ACC112 (cell line): Measurements from ENCODE around the gene ZNF79.

Source experiments
- H2AFZ ChIP-seq: fragments of 200-600 bp; sonication (generic); one replicate; pipeline ENCODE4 v1.6.0; 2017; ENCODE audit warnings: antibody characterized with exemption, low read length; ENCODE audit not compliant: unreplicated experiment
- H3K27ac ChIP-seq: fragments of 200-600 bp; sonication (generic); 2 replicates; pipeline ENCODE4 v1.5.1; 2014; ENCODE audit warnings: low read depth, mild to moderate bottlenecking, antibody characterized with exemption, low read length, moderate library complexity
- H3K27me3 ChIP-seq: fragments of 200-600 bp; sonication (generic); 2 replicates; pipeline ENCODE4 v1.6.1; 2014; ENCODE audit warnings: mild to moderate bottlenecking, antibody characterized with exemption, low read length, moderate library complexity, mixed read lengths; ENCODE audit not compliant: insufficient read depth
- H3K36me3 ChIP-seq: fragments of 200-600 bp; sonication (generic); 2 replicates; pipeline ENCODE4 v1.6.1; 2016; ENCODE audit warnings: mild to moderate bottlenecking, antibody characterized with exemption, low read length, moderate library complexity, mixed read lengths; ENCODE audit not compliant: insufficient read depth
- H3K4me1 ChIP-seq: fragments of 200-600 bp; sonication (generic); one replicate; pipeline ENCODE4 v1.6.1; 2016; ENCODE audit warnings: low read length, mixed read lengths; ENCODE audit not compliant: insufficient read depth, unreplicated experiment, control insufficient read depth
- H3K4me3 ChIP-seq: fragments of 200-600 bp; sonication (generic); 2 replicates; pipeline ENCODE4 v1.5.1; 2014; ENCODE audit warnings: mild to moderate bottlenecking, low read depth, low read length
- H3K79me2 ChIP-seq: fragments of 200-600 bp; sonication (generic); one replicate; pipeline ENCODE4 v1.6.0; 2016; ENCODE audit warnings: low read length; ENCODE audit not compliant: control insufficient read depth, unreplicated experiment, insufficient read depth

ZNF79 gene

DNA sequence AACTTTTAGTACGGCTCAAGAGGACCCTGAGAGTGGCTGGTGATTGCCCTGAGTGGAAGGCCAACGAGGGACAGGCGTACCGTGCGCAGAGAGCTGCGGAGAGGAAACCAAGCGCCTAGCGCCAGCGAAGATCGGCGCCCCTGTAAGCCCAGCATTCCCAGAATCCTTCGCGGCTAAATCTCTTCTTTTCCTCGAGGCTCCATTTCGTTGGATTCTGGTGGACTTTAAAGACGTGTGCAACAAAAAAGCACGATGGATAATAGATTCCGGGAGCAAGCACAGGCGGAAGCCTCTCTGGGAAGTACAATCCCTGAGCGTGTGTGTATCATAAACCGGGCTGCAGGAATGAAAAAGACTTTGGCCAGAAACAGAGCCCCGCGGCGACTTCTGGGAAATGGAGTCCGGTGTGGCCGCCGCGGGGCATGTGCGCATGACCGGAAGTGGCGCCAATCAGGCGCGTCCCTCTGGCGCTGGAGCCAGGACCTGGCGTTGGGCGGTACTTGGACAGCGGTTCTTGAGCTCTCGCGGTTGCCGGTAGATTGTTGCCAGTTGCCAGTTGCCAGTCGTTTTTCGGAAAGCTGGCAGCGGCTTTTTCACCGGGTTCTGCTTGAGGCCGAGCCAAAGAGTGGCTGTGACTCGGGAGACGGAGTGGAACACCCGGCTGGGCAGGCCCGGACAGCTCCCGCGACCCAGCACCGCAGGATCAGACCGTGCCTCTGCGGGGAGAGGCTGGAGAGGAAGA lies at the start of gene ZNF79:
ZNF79 (plus strand) TSS at position 449 of the 742 bp plus-strand sequence. CDS start 406 bp downstream, outside the sequence.
- Histone ChIP-seq H3K4me3 (peak within 1 kb of the TSS; percentile 88), H3K36me3 (no peaks in the 10 kb centered on the region), H3K4me1 (peaks cover 15% of the 10 kb centered on the region), H3K27me3 (no peaks in the 10 kb centered on the region), H3K79me2 (peaks cover 41% of the 10 kb centered on the region), H2AFZ (peak within 1 kb of the TSS; percentile 95), H3K27ac (peak within 1 kb of the TSS; percentile 68)

GRCh38 chr9:127380479-127380878 lies 43.7 kb upstream of the ZNF79 start:
- no peak overlapping the region for H3K4me3 ChIP-seq
- no peak overlapping the region for H2AFZ ChIP-seq
- H3K27ac ChIP-seq, result no peak overlapping the region
- H3K36me3 ChIP-seq, result no peaks in the 10 kb centered on the region
- no peaks in the 10 kb centered on the region for H3K4me1 ChIP-seq
- H3K79me2 ChIP-seq, result no peaks in the 10 kb centered on the region
- H3K27me3 ChIP-seq, result peaks cover 30% of the 10 kb centered on the region

GRCh38 chr9:127382541-127382940 lies 41.6 kb upstream of the ZNF79 start:
- H3K36me3 ChIP-seq, result no peaks in the 10 kb centered on the region
- no peak overlapping the region for H2AFZ ChIP-seq
- no peaks in the 10 kb centered on the region for H3K79me2 ChIP-seq
- H3K27me3 ChIP-seq, result peaks cover 35% of the 10 kb centered on the region
- H3K4me1 ChIP-seq, result no peaks in the 10 kb centered on the region
- H3K4me3 ChIP-seq, result no peak overlapping the region
- H3K27ac ChIP-seq, result no peak overlapping the region

DNA sequence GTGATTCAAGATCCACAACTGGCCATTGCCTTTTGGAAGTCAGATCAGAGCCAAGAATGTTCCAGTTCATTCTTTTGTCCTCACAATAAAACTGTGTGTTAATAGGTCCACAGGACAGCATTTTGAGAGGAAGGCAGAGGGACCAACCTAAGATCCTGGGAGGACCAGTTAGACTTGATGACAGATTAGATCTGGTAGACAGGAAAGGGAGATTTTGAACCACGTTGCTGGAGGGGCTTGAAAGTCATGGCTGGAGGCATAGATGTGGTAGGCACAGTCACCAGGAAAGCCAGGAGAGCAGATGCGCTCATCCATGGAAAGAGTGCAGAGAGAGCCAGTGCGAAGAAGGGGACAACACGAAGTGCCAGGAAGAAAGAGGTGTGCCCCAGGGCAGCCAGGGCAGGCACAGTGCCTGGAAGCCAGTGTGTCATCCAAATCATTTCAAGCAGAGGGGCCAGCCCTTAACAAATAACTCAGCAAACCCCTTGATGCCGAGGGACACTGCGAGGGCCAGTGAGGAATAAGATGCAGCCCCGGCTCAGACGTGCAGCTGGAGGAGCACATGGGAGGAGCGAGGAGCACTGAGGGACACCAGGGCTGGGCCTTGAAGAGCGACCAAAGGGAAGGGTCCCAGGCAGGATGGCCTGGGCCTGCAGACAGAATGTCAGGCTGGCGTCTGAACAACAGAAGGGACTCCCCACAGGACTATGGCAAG lies 40.0 kb upstream of the ZNF79 start:
- Histone ChIP-seq H3K27me3 (peaks cover 35% of the 10 kb centered on the region), H3K27ac (no peak overlapping the region), H3K4me1 (peaks cover 12% of the 10 kb centered on the region), H3K36me3 (no peaks in the 10 kb centered on the region), H3K79me2 (no peaks in the 10 kb centered on the region), H2AFZ (no peak overlapping the region), H3K4me3 (no peak overlapping the region)

- no peak overlapping the region for H3K27ac ChIP-seq
- H3K27me3 ChIP-seq, result peaks cover 35% of the 10 kb centered on the region
- no peak overlapping the region for H2AFZ ChIP-seq
- H3K4me3 ChIP-seq, result no peak overlapping the region
- H3K4me1 ChIP-seq, result peaks cover 14% of the 10 kb centered on the region
- no peaks in the 10 kb centered on the region for H3K36me3 ChIP-seq
- no peaks in the 10 kb centered on the region for H3K79me2 ChIP-seq
These were observed 39.3 kb upstream of the ZNF79 start for GRCh38 chr9:127384901-127385300.

- no peaks in the 10 kb centered on the region for H3K36me3 ChIP-seq
- peaks cover 35% of the 10 kb centered on the region for H3K27me3 ChIP-seq
- H3K4me3 ChIP-seq, result no peak overlapping the region
- H3K27ac ChIP-seq, result no peak overlapping the region
- H3K79me2 ChIP-seq, result no peaks in the 10 kb centered on the region
- H3K4me1 ChIP-seq, result peaks cover 14% of the 10 kb centered on the region
- no peak overlapping the region for H2AFZ ChIP-seq
These were observed 37.9 kb upstream of the ZNF79 start for GRCh38 chr9:127386249-127386648.

DNA sequence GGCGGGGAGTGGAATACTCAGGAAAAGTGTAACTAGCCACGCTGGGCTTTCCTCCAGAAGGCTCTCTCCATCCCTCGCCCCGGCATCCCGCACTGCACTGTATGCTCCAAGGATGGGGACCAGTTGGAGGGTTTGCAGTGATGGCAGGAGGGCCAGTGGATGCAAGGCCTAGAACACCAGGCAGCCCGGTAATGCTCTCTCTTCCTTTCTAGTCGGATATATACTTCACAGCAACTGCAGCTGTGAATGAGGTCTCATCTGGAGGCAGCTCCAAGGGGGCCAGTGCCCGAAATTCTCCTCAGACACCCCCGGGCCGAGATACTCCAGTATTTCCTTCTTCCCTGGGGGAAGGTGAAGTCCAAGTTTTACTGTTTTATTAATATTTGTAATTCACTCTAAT lies 37.2 kb upstream of the ZNF79 start:
- Histone ChIP-seq H3K36me3 (no peaks in the 10 kb centered on the region), H3K79me2 (no peaks in the 10 kb centered on the region), H2AFZ (no peak overlapping the region), H3K4me1 (peaks cover 14% of the 10 kb centered on the region), H3K27me3 (peaks cover 35% of the 10 kb centered on the region), H3K27ac (no peak overlapping the region), H3K4me3 (no peak overlapping the region)

DNA sequence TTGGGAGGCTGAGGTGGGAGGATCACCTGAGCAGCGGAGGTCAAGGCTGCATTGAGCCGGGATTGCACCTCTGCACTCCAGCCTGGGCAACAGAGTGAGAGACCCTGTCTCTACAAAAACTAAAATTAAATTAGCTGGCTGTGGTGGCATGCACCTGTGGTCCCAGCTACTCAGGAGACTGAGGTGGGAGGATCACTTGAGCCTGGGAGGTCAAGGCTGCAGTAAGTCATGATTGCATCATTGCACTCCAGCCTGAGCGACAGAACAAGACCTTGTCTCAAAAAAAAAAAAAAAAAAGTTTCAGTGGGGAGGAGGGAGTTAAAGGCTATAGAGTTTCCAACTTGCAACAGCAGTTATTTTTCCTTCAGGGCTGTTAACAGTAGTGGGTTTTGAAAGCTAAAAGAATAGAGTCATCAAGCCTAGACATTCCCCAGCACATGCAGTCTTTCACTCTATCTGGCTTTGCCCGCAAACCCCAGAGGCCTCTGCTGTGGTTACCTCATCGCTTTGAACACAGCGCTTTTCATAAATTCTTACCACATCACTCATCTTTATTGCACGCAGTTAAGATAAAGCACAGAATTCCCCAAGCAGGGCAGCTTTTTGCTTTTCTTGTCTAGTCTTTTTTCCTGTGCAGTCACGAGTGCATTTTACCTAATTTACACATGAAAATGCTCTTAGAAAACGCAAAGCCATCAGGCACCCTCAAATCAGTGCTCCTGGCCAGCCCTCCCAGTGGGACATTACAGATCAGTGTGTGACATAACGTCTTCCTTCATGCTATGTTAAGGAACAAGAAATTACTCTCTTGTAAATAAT lies 35.9 kb upstream of the ZNF79 start:
- H2AFZ ChIP-seq, result peak overlapping the region; percentile 57
- H3K36me3 ChIP-seq, result no peaks in the 10 kb centered on the region
- peaks cover 28% of the 10 kb centered on the region for H3K27me3 ChIP-seq
- no peaks in the 10 kb centered on the region for H3K79me2 ChIP-seq
- peak overlapping the region; percentile 42; the same call in 1 of the 2 replicates for H3K27ac ChIP-seq
- peaks cover 14% of the 10 kb centered on the region for H3K4me1 ChIP-seq
- 0 out of 2 replicates have a peak overlapping the region, but pooled peaks have one; percentile 8 for H3K4me3 ChIP-seq

- Histone ChIP-seq H3K27ac (peak overlapping the region; percentile 42; the same call in 1 of the 2 replicates), H3K27me3 (peaks cover 22% of the 10 kb centered on the region), H2AFZ (peak overlapping the region; percentile 57), H3K4me1 (peaks cover 14% of the 10 kb centered on the region), H3K4me3 (0 out of 2 replicates have a peak overlapping the region, but pooled peaks have one; percentile 8), H3K36me3 (no peaks in the 10 kb centered on the region), H3K79me2 (no peaks in the 10 kb centered on the region)
These were observed 35.3 kb upstream of the ZNF79 start for GRCh38 chr9:127388856-127389238.

DNA sequence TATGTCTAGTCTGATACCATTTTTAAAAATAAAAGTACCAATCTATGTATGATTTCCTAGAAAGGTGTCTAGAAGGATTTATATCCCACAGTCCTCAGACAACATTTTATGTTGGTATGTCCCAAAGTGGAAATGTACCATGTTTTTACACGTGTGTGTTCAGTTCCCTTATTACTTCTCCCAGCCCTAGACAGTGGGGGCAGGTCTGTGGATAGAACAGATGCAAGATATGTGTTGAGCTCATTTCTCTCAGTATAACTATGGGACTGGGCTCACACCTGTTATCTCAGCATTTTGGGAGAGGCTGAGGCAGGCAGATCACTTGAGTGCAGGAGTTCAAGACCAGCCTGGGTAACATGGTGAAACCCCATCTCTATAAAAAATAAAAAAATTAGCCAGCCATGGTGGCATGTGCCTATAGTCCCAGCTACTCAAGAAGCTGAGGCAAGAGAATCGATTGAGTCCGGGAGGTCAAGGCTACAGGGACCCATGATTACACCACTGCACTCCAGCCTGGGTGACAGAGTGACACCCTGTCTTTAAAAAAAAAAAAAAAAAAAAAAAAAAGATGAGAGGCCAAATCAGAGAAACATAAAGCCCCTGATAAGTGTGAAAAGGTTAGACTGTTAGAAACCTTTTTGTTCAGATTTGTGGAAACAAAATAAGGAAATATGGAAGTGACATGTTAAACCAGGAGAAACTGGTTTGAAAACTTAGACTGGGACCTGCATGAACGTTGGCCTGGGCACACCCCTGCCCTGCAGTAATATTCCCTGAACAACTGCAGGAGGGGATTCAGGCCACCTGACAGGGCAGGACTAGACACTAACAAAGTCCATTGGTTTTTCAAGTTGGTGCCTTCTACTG lies 34.6 kb upstream of the ZNF79 start:
- Histone ChIP-seq H3K4me3 (no peak overlapping the region), H3K27ac (no peak overlapping the region), H3K27me3 (peaks cover 14% of the 10 kb centered on the region)

More for the DNA sequence above, 34.6 kb upstream of the ZNF79 start:
- no peaks in the 10 kb centered on the region for H3K36me3 ChIP-seq
- peaks cover 14% of the 10 kb centered on the region for H3K4me1 ChIP-seq
- H3K79me2 ChIP-seq, result no peaks in the 10 kb centered on the region
- no peak overlapping the region for H2AFZ ChIP-seq
